HG03103 (cell line): Measurements from ENCODE around the gene KRTAP4-12.
"Not testable (repeated sequence)": the region's sequence is repeated elsewhere in the genome, so short reads cannot be mapped to it uniquely, and the experiment has no call there.

Experiments used
- ATAC-seq: cut with Tn5 transposase; IDR thresholded peaks from one replicate; pipeline ENCODE4 v1.9.1; 2021; ENCODE audit warnings: low read depth; ENCODE audit not compliant: unreplicated experiment

Gene KRTAP4-12

DNA sequence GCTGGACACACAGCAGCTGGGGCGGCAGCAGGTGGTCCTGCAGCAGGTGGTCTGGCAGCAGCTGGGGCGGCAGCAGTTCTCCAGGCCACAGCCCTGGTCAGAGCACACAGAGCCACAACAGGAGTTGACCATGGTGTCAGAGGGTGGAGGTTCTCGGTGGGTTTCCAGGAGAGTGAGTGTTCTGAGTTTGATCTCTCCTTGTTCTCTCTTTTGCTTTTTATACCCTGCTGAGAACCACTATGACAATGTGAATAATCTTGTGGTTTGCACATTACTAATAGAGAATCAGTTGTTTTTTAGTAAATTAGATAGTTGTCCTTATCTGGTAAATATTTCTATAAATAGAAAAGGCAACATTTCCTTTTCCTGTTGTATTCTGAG lies at the start of gene KRTAP4-12:
Gene KRTAP4-12, minus strand, starts transcription at position 192 of the 381 bp plus-strand sequence. Its CDS starts 60 bp downstream, at position 132.
- not testable (repeated sequence) for ATAC-seq

DNA sequence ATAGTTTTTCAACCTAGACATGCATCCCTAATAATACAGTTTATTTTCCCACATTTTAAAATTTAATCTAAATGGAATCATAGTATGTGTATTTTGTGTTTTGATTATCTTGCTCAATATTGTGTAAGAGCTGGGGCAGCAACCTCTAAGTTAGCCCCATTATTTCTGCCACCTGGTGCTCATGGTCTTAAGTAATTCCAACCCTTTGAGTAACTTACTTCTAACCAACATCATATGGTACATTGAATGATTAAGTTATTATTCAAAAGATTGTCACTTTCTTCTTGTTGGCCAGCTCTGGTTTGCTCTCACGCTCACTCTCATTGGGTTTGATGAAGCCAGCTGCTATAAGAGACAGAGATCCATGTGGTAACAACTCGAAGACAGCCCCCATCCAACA lies 47.9 kb upstream of the KRTAP4-12 start:
- ATAC-seq = no peak

DNA sequence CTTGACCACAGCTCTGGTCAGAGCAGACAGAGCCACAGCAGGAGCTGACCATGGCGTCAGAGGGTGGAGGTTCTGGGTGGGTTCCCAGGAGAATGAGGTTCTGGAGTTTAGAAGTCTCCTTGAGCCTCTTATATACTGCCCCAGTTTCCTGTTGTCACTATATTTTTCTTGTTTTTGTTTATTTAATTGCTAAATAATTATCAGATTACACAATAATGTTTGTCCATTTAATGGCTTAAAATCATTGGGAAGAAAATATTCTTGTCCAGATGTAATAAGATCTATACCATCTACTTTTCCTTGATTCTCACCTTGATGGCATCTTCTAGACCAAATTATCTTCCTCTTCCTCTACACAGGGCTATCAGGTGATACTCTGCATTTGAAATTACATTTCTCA lies 44.1 kb upstream of the KRTAP4-12 start, which contains the start of gene KRTAP4-3:
Gene KRTAP4-3, minus strand, starts transcription at position 101 of the 400 bp plus-strand sequence. Its CDS starts 49 bp downstream, at position 52.
- ATAC-seq = no peak

DNA sequence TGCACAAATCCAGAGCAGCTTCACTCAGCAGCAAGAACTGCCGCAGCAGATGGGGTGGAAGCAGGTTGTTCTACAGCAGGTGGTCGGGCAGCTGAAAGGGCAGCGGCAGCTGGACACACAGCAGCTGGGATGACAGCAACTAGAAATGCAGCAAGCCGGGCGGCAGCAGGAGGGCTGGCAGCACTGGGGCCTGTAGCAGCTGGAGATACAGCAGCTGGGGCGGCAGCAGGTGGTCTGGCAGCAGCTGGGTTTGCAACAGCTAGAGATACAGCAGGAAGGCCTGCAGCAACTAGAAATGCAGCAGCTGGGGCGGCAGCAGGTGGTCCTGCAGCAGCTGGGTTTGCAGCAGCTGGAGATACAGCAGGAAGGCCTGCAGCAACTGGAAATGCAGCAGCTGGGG lies 43.6 kb upstream of the KRTAP4-12 start:
- ATAC-seq = no peak

DNA sequence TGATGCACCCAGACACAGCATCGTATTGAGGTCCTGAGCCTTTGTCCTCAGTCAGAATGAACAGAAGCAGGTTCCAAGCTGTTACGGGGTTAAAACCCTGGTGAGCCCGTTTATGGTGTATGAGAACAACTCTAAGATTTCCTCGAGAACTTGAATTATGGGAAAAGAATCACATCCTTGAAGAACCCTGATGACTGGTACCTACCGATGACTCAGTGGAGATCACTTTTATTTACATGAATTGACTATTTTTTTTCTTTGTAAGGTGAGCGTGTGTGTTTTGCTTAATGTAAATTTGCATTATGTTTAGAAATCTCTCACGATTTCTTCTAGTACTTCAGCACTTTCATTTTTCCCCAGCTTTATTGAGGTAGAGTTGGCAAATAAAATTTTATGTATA lies 39.8 kb upstream of the KRTAP4-12 start:
- ATAC-seq = no peak

DNA sequence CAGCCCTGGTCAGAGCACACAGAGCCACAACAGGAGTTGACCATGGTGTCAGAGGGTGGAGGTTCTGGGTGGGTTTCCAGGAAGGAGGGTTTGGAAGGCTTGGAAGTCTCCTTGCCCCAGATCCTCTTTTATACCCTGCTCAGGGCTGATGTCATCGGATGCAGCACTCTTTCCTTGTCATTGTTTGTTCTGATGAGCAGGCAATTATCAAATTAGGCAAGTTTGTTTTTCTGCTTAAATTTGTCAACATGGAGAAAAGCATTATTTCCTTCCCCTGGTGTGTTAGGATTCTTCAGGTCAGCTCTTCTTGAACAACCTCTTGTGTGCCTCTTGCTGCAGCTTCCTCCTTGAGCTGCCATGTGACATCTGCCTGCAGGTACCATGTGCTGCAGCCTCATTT lies 36.7 kb upstream of the KRTAP4-12 start, which contains the start of gene KRTAP4-4:
Gene KRTAP4-4, minus strand, starts transcription at position 101 of the 400 bp plus-strand sequence. Its CDS starts 57 bp downstream, at position 44.
- ATAC-seq = no peak

DNA sequence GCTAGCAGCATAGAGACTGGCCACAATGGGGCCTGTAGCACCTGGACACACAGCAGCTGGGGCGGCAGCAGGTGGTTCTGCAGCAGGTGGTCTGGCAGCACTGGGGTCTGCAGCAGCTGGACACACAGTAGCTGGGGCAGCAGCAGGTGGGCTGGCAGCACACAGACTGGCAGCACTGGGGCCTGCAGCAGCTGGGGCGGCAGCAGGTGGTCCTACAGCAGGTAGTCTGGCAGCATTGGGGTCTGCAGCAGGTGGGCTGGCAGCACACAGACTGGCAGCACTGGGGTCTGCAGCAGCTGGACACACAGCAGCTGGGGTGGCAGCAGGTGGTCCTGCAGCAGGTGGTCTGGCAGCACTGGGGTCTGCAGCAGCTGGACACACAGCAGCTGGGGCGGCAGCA lies 36.2 kb upstream of the KRTAP4-12 start:
- ATAC-seq = not testable (repeated sequence)

DNA sequence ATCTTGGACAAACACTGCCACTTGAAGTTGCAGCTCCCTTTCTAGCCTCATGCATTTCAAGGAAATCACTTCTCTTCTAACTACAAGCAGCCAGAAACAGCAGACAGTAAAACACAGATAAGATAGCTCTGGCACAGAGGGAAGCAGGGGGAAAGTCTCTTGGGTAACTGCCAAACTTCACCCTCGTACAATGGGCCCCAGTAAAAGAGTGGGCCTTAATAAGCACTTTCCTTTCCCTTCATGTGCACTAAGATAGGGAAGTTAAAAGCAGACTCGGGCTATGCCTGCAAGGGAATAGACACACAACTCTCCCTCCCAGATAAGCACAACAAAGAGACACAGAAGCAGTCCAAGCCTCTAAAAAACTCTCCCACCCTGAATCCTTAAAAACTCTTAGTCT lies 29.9 kb upstream of the KRTAP4-12 start:
- ATAC-seq = no peak

DNA sequence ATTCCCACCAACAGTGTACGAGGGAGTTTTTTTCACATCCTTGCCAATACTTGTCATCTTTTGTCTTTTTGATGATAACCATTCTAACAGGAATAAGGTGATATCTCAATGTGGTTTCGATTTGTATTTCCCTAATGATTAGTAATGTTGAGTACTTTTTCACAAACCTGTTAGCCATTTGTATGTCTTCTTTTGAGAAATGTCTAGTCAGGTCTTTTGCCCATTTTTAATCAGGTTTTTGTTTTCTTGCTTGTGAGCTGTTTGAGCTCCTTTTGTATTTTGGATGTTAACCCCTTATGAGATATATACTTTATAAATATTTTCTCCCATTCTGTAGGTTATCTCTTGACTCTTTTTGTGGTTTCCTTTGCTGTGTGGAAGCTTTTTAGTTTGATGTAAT lies 27.5 kb upstream of the KRTAP4-12 start:
- ATAC-seq = no peak

DNA sequence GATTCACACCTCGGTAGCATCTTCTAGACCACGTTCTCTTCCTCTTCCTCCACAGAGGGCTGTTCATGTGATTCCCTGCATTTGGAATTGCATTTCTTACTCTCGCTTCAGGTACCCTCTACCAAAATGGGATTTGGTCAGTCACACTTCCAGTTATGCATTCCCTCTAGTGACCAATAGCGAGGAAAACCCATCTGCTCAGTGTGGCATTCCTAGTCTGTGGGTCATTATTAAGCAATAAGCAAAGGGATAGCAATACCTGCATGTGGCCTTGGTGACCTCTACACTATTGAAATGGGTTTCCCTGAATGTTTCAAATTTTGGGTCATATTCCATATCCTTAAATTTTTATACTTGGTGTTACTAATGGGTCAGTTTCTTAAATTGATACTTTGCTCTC lies 26.0 kb upstream of the KRTAP4-12 start:
- no peak for ATAC-seq

DNA sequence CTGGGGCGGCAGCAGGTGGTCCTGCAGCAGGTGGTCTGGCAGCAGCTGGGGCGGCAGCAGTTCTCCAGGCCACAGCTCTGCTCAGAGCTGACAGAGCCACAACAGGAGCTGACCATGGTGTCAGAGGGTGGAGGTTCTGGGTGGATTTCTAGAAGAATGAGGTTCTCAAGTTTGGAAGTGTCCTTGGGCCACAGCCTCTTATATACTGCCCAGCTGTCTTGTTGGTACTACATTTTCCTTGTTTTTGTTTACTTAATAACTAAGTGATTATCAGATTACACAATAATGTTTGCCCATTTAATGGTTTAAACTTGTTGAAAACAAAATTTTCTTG lies 25.6 kb upstream of the KRTAP4-12 start, which contains the start of gene KRTAP4-5:
Gene KRTAP4-5, minus strand, starts transcription at position 174 of the 334 bp plus-strand sequence. Its CDS starts 58 bp downstream, at position 116.
- ATAC-seq = no peak

DNA sequence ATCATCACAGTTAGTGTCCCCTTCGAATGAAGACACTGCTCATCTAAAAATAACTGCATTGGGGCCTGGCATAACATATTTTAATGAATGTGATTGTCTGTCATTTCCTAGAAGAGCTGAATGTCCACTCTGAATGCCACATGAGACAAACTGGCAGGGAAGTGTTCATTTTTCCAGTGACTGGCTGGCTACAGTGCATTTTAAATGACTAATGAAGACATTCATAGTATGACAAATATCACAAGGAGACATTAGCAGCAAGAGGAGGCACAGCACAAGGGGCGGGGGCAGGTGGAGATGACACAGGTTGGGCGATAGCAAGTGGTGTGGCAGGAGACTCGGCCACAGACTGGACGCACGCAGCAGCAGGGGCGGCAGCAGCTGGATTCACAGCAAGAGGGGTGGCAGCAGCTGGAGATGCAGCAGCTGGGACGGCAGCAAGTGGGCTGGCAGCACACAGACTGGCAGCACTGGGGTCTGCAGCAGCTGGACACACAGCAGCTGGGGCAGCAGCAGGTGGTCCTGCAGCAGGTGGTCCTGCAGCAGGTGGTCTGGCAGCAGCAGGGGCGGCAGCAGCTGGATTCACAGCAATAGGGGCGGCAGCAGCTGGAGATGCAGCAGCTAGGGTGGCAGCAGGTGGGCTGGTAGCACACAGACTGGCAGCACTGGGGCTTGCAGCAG lies 25.1 kb upstream of the KRTAP4-12 start:
- not testable (repeated sequence) for ATAC-seq

DNA sequence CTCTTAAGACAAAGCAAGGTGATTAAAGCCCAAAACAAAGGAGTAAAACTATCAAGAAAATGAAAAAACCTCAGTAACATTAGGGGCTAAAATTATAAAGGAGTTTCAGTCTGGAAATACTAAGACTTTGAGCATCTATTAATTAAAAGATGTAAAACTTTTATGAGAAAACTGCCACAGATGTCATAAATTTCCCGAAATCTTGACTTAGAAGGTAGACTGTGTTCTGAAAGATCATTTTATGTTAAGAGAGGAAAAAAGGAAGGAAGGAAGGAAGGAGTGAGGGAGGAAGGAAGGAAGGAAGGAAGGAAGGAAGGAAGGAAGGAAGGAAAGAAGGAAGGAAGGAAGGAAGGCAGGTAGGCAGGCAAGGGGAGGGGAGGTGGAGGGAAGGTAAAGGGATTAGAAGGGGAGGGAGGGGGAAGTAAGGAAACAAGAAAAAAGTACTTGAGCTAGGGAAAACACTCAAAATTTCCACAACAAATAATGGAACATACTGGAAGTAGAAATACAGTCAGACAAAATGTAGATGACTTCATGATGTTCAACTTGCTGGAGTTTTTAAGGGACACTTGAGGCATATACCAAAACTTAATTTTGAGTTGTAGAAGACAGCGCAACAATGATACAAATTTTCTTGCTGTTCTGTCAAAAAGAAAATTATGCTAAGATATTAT lies 23.7 kb upstream of the KRTAP4-12 start:
- ATAC-seq = no peak

DNA sequence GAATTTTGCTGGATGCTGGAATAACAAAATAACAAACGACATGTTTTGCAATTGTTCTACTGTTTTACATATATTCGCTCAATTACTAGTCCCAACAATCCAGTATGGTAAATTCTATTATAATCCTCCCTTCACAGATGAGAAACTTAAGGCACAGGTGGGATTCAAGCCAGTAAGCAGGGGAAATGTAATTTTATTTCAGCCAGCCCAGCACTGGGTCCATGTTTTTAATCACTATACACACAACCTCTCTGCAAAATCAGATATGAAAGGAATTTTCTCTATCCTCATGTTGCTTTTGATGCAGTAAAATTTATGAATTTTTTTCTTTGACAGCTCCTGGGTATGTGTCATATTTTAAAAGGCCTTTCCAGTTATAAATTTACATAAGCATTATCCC lies 21.3 kb upstream of the KRTAP4-12 start:
- ATAC-seq = no peak

DNA sequence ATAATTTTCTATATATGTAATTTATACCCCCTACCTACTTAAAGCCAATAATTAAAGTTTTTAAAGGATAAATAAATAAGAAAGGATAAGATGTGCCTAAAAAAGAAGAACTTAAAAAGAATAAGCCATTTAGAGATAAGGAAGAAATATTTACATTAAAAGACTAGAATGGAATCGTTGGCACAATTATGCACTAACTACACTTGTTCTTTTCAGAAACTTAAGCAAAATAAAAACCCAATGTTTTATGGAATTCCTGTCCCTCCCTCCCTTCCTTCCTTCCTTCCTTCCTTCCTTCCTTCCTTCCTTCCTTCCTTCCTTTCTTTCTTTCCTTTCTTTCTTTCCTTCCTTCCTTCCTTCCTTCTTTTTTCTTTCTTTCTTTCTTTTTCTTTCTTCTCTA lies 20.9 kb upstream of the KRTAP4-12 start:
- no peak for ATAC-seq

DNA sequence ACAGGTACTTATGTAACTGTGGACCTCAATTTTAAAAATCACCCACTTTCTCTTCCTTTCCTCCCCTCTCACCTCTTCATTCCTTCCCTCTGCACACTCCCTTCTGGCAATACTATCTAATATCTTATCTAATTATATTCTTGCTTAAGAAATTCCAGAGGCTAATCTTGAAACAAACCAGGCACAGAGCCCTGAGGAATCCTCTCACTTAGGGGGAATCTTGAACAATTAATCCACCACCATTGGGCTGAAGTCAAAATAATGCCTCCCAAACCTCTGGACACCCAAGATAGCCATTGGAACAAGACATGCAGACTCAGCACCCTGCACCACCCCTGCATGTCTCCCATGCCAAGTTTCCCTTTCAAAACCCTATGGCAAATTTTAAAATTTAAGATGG lies 17.4 kb upstream of the KRTAP4-12 start:
- no peak for ATAC-seq

DNA sequence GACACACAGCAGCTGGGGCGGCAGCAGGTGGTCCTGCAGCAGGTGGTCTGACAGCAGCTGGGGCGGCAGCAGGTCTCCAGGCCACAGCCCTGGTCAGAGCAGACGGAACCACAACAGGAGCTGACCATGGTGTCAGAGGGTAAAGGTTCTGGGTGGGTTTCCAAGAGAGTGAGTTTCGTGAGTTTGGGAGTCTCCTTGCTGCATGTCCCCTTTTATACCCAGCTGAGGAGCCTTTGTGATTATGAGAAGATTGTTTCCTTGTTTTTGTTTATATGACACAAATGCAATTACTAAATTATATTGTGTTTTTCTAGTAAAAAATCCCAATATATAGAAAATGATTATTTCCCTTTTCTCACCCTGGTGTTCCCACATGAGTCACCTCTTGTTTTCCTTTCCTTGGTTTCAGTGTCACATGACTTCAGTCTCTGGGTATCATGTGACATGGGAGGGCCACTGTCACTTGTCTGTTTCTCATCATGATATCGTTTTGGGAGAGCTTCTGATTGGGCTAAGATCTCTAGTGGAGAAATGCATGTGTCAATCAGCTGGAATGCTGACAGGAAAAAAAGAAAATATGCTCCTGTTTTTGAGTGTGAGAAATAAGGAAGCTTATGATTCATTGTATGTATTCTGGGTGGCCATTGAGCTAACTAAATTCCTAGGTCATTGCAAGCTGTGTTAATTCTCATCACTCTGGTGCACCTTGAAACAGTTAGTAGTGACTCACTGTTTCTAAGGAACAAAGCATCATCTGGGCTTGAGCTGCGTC lies 16.6 kb upstream of the KRTAP4-12 start, which contains the start of gene KRTAP4-6:
Gene KRTAP4-6, minus strand, starts transcription at position 185 of the 772 bp plus-strand sequence. Its CDS starts 57 bp downstream, at position 128.
- ATAC-seq = no peak

DNA sequence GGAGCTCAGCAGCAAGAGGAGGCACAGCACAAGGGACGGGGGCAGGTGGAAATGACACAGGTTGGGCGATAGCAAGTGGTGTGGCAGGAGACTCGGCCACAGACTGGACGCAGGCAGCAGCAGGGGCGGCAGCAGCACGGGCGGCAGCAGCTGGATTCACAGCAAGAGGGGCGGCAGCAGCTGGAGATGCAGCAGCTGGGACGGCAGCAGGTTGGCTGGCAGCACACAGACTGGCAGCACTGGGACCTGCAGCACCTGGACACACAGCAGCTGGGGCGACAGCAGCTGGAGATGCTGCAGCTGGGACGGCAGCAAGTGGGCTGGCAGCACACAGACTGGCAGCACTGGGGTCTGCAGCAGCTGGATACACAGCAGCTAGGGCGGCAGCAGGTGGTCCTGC lies 15.9 kb upstream of the KRTAP4-12 start:
- ATAC-seq = not testable (repeated sequence)

DNA sequence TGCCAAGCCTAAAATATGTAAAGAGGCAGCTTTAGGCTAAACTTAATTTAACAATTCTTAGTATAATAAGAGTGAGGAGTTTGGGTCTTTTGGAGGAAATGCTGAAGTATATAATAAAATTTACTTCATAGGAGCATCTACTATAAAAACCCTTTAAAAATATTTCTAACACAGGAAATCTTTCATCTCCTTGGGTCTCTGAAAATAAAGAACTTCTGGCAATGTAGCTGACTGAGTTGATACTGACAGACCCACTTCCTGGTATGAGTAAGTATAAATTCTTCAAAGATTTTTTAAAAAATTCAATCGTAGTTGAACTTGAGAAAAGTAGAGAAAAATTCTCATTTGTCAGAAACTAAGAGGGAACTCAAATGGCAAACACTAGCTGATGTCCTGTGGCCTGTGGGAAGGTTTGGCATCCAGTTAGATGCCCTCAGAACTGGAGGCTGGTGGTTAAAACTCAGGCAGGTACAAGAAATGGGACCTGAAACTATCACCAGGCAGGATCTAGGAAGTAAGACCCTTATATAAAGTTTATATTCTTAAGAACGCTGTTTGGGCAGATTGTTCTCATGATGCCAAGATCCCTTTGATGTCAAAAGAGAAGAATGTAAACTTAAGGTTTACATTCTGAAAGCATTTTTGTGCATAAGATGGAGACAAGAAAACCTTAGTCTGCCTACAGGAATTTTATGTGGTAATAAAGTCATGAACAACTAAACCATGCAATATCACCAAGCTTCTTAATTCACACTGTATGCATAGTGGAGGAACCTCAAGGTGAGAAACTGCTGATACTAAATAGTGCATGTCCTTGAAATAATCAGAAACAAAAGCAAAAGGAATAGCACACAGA lies 10.1 kb upstream of the KRTAP4-12 start:
- no peak for ATAC-seq

DNA sequence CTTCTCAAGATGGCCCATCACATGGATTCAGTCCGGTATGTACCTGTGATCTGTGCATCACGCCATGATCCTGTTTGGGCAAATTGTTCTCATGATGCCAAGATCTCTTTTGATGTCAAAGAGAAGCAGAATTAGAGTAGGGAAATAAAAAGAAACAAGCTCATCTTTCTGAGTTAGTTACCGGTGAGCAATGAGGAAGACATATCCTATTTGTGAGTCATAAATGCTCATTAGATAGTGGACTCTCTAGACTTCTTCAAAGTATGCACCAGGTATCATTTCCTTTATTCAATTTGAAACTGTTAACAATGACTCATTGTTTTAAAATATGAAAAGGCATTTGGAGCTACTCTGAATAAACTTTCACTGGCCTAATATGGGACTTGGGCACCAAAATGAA lies 8.0 kb upstream of the KRTAP4-12 start:
- ATAC-seq = no peak
